Measurements from ENCODE around the gene S100B.
"Not testable (repeated sequence)": the region's sequence is repeated elsewhere in the genome, so short reads cannot be mapped to it uniquely, and the experiment has no call there.

The S100B gene

GRCh38 chr21:46600978-46601377, 3.9 kb downstream of the S100B start:
- DNase-seq (ENCODE audit: low read depth): no peak

- DNase-seq (ENCODE audit: low read depth): no peak
Observed at GRCh38 chr21:46600305-46600704, 4.6 kb downstream of the S100B start.

DNA sequence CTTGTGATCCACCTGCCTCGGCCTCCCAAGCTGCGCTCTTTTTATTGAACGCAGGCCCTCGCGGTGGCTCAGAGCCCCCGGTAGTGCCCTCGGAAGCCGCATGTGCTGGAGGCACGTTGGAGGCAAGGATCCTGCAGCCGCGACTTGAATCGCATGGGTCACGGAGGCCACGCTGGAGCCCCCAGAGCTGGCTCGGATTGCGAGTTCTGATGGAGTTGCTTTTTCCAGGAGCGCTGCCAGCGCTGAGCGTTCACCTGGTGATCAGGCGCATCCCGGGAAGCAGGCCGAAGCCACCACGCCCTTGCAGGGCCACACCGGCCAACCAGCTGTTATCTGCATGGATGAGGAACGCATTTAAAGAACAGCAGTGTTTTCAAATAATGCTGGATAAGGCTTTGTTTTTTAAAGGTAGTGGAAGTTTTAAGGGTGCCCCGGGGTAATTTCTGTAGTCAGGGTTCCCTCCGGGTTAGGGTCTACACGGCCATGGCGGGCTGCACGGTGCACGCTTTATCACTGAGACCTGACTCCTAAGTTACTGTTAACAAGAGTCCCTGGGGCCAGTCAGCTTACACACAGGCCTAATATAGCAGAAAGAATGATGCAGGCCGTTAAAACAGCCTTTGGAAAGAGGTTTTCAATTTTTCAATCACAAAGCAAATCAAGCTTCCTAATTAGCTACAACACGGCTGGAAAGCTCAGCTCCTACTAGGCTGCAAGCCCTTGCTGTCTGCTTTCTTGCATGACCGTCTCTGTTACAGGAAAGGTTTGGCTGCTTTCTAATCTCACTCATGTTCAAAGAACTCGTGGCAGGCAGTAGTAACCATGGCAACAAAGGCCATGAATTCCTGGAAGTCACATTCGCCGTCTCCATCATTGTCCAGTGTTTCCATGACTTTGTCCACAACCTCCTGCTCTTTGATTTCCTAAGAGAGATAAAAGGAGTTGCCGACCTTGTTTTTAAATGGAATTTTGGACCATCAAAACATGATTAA, 6.0 kb downstream of the S100B start:
- no peak for DNase-seq (ENCODE audit: low read depth)

GRCh38 chr21:46597896-46598343, 7.0 kb downstream of the S100B start:
- no peak for DNase-seq (ENCODE audit: low read depth)

DNA sequence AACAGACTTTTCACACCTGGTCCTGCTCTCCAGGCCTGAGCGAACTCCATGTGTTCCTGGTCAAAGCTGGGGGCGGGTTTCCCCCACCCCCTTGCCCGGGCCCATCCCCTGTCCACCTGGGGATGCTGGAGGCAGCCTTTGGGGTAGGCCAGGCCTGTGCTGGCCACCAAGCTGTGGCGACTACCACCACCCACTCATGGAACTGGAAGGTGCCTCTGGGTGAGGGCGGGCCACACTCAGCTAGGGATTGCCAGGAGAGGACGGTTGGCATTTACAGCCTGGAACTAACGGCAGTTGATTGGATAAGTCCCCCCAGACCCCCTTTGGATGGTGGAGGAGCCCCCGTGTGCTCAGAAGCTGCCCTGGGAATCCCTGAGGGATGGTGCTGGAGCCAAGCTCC, 7.9 kb downstream of the S100B start:
- no peak for DNase-seq (ENCODE audit: low read depth)

DNA sequence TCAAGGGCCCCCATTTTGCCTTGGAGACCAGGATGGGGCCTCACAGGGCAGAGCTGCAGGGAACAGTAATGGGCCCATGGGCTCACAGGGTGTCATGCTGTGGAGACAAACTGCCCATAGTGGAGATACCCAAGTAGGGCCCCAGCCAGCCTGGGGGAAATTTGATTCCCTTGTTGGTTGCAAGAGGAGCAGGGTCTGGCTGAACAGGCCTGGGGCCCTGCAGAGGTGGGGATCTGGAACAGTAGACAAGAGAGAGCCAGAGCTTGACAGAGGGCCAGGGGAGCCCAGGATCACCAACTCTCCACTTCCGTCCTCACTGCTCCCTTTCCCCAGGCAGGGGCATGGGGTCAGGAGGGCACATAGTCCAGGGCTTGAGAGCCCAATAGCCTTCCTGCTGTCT, 8.7 kb downstream of the S100B start:
- DNase-seq (ENCODE audit: low read depth): no peak

GRCh38 chr21:46594276-46594675, 10.6 kb downstream of the S100B start:
- no peak for DNase-seq (ENCODE audit: low read depth)

- no peak for DNase-seq (ENCODE audit: low read depth)
Observed at GRCh38 chr21:46585191-46585953, 19.5 kb downstream of the S100B start.

DNA sequence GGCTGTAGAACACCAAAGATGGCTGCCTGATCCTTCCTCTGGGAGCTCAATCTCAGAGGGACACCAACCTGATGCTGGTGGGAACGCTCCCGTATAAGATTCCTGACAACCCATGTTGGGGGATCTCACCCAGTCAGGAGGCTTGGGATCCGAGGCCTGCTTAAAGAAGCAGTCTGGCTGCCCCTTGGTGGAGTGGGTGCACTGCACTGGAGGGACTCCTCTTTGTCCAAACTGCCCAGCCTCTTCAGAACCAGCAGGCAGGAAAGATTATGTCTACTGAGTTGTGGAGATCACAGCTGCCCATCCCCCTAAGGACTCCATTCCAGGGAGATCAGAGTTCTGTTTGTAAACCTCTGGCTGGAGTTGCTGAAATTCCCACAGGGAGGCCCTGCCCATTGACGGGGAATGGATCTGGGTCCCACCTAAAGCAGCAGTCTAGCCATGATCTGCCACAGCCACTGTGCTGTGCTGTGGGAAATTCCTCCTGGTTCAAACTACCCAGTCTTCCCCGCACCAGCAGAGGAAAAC, 23.0 kb downstream of the S100B start:
- DNase-seq (ENCODE audit: low read depth): no peak

GRCh38 chr21:46579394-46579793, 25.5 kb downstream of the S100B start:
- DNase-seq (ENCODE audit: low read depth): not testable (repeated sequence)

DNA sequence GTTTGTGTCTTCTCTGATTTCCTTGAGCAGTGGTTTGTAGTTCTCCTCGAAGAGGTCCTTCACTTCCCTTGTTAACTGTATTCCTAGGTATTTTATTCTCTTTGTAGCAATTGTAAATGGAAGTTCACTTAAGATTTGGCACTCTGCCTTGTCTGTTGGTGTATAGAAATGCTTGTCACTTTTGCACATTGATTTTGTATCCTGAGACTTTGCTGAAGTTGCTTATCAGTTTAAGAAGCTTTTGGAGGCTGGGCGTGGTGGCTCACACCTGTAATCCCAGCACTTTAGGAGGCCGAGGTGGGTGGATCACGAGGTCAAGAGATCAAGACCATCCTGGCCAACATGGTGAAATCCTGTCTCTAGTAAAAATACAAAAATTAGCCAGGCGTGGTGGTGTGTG, 27.1 kb downstream of the S100B start:
- DNase-seq (ENCODE audit: low read depth): not testable (repeated sequence)

DNA sequence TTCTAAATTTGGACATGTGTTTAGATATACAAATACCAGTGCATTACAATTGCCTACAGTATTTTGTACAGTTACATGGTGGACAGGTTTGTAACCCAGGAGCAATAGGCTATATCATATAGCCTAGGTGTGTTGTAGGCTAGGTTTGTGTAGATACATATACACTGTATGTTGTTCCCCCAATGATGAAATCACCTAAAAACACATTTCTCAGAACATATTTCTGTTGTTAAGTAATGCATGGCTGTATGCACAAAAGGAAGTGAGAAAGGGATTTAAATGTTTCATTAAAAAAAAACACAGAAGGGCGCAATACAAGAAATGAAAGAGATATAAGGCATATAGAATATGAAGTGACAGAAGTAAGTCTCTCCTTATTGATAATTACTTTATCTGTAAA, 32.0 kb downstream of the S100B start:
- DNase-seq (ENCODE audit: low read depth): no peak

DNA sequence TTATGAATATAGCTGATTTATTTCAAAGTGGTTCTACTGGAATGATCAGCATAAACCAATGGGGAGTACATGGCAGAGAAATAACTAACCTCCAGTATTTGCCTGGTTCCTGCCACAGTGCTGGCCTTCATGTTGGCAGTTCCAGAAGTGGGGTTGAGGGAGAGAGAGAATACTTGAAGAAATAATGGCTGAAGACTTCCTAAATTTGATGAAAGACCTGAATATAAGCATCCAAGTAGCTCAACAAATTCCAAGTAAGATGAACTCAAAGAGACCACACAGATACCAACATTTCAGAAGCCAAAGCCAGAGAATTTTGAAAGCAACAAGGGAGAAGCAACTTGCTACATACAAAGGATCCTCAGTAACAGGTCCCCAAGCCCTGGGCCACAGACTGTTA, 34.3 kb downstream of the S100B start:
- no peak for DNase-seq (ENCODE audit: low read depth)

DNA sequence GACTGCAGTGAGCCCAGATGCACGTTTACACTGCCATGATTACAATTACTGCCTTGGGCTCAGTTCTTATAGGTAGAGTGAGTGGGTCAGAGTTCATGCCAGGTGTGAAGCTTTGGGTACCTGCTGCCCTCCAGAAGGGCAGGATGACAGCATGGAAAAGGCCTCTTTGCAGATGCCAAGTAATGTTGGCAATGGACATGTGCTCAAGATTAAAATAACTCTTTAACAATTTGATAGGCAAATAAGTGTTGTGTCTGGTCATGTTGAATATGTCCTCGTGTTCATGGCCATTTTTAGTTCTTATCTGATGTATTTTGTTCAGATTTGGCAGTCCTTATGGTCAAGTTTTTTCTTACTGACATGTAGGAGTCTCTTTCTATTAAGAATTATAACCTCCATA, 34.8 kb downstream of the S100B start:
- DNase-seq (ENCODE audit: low read depth): no peak

DNA sequence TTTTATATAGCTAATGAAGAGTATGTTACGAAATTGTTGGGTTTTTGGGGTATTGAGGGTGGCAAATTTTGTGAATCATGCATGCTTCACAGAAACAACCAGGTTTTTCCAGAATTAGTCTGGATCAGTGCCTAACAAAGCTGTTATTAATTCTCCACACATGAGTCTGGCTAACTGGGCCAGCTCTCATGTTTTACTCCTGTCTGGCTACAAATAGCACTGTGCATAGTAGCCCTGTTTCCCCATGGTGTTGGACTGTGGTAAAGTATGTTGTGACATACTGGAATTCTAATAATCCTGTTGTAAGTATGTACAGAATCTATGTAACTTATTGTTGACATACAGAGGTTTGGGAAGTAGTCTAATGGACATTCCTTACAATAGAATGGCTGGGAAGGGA, 35.8 kb downstream of the S100B start:
- no peak for DNase-seq (ENCODE audit: low read depth)

- DNase-seq (ENCODE audit: low read depth): no peak
Observed at GRCh38 chr21:46568562-46568961, 36.3 kb downstream of the S100B start.

DNA sequence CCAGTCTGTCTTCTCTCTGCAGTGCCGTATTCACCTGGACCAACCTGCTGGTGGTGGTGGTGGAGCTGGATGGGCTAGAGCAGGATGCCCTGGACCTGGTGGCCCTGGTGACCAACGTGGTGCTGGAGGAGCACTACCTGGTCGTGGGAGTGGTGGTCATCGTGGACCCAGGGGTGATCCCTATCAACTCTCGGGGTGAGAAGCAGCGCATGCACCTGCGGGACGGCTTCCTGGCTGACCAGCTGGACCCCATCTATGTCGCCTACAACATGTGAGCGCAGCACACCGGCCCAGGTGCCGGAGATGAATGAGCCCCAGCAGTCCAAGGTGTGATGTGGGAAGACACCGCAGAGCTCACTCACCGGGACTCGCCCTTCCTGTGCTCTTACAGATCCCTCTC, 37.5 kb downstream of the S100B start:
- no peak for DNase-seq (ENCODE audit: low read depth)

- no peak for DNase-seq (ENCODE audit: low read depth)
Observed at GRCh38 chr21:46564391-46564790, 40.5 kb downstream of the S100B start.

DNA sequence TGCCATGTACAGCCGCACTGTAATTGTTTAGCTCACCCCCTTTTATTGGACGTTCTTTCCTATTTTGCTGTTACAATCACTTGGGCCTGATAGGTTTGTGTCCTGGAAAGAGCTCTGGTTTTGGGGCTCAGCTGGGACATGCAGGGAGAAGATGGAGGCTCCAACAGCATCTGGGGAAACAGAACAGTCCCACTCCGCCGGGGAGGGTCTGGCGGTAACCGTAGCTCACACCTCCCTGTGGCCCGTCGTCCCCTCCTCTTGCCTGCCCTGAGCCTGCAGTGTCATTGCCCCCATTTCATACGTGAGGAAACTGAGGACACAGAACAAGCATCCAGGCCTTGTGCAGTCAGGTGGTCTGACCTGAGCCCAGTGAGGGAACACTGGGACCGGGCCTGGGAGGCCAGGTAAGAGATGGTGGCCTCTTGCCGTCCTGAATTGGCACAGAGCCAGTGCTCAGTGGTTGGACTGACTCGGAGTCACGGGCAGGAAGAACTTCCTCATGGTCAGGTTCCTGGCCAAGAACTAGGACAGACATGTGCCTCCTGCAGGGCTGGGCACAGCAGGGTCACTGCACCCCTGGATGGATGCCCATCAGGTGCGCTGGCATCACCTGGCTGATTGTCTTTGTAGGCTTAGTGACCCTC, 41.8 kb downstream of the S100B start:
- DNase-seq (ENCODE audit: low read depth): no peak

GRCh38 chr21:46562472-46562871, 42.4 kb downstream of the S100B start:
- no peak for DNase-seq (ENCODE audit: low read depth)

DNA sequence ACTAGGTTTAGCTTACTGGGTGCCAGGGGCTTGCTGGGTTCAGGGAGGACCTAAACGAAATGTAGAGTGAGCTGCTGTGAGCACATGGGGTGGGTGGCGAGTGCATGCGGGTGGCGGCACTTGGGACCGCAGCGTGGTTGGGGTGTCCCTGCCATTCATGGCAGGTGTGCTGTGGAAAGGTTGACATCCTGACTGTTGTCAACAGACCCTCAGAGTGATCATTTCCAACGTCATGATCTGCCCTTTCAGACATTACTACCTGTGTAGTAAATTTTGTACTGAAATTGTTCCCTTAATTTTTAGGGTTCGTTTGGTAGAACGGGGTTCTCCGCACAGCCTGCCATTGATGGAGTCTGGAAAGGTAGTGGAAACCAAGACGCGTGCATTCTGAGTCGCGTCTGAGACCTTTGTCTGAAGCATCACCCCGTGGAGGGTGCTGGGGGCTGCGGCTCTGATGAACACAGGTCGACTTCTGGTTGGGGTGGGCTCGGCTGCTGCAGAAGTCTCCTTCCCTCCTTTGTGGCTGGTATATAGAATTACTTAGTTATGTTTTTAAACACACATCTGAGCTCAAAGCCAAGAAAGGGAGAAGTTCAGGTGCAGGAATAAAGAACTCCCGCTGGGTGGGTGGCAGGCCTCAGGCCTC, 43.3 kb downstream of the S100B start:
- no peak for DNase-seq (ENCODE audit: low read depth)
